Neural cell (in vitro differentiated cells): ENCODE measurements around the gene FOXP3.

Experiments used
- CTCF ChIP-seq: fragments of 450-650 bp; IDR thresholded peaks from 2 replicates; pipeline ENCODE4 v1.5.1; 2014; ENCODE audit warnings: antibody characterized with exemption, mild to moderate bottlenecking, moderate library complexity; ENCODE audit not compliant: poor library complexity, severe bottlenecking
- EP300 ChIP-seq: fragments of 450-650 bp; conservative IDR thresholded peaks from 2 replicates; pipeline ENCODE4 v1.6.1; 2014; ENCODE audit warnings: antibody characterized with exemption, mild to moderate bottlenecking, moderate library complexity; ENCODE audit not compliant: poor library complexity, severe bottlenecking
- EZH2 ChIP-seq: fragments of 200-600, 300-800 bp; shearing (Covaris generic), sonication (generic); IDR thresholded peaks from 2 replicates; pipeline ENCODE4 v1.6.1; 2014; ENCODE audit warnings: antibody characterized with exemption, low read length, borderline replicate concordance, mild to moderate bottlenecking; ENCODE audit not compliant: insufficient read depth, poor library complexity, severe bottlenecking
- POLR2AphosphoS5 ChIP-seq: IDR thresholded peaks from 2 replicates; pipeline ENCODE4 v1.6.1; 2012
- REST ChIP-seq: IDR thresholded peaks from 2 replicates; pipeline ENCODE4 v1.6.1; 2012; ENCODE audit warnings: borderline replicate concordance
- SMC3 ChIP-seq: fragments of 450-650 bp; conservative IDR thresholded peaks from 2 replicates; pipeline ENCODE4 v1.6.1; 2014; ENCODE audit warnings: antibody characterized with exemption, mild to moderate bottlenecking, moderate library complexity; ENCODE audit not compliant: poor library complexity

GRCh38 chrX:49204709-49205108 lies 59.8 kb downstream of the FOXP3 start:
- TF ChIP-seq CTCF (no peak), EZH2 (no peak), SMC3 (no peak), REST (no peak), EP300 (no peak), POLR2AphosphoS5 (no peak)
